ENCODE measurements around the gene RSBN1. TPM values are rescaled to one million over a fixed set of nuclear protein-coding genes. Genes with fewer than 3 reads are reported as not detected.
"Not testable (repeated sequence)": the region's sequence is repeated elsewhere in the genome, so short reads cannot be mapped to it uniquely, and the experiment has no call there.

The RSBN1 gene
- total and polyA plus RNA-seq, 2 experiments from 2014 or later: 12.8 to 20.3 TPM

DNA sequence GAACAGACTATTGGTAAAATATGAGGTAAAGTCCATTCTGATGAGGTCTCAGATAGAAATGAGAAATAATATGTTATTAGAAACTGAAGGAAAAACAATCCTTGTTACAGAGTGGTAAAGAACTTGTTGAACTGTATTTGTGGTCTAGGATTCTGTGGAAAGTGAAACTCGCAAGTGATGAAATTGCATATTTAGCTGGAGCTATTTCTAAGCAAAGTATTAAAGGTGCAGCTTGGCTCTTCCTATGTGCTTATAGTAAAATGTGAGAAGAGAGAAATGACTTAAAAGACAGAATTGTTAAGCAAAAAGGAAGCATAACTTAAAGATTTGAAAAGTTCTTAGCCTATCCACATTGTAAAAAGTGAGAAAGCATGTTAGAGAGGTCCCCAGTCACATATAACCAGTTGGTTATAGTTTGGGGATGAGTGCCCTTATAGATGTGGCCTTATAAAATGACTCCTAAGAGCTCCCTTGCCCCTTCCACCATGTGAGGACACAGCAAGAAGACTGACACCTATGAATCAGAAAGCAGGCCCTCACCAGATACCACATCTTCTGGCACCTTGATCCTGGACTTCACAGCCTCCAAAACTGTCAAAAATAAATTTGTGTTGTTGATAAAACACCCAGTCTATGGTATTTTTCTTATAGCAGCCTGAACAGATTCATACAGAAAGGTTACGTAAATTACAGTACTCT is 77.8 kb downstream of the RSBN1 start:
- no peak for TF ChIP-seq EZH2phosphoT487 (IDR thresholded peaks at IDR 0.05; ENCODE audit: low read depth, severe bottlenecking, unreplicated experiment)
- TF ChIP-seq, protein P1, sequence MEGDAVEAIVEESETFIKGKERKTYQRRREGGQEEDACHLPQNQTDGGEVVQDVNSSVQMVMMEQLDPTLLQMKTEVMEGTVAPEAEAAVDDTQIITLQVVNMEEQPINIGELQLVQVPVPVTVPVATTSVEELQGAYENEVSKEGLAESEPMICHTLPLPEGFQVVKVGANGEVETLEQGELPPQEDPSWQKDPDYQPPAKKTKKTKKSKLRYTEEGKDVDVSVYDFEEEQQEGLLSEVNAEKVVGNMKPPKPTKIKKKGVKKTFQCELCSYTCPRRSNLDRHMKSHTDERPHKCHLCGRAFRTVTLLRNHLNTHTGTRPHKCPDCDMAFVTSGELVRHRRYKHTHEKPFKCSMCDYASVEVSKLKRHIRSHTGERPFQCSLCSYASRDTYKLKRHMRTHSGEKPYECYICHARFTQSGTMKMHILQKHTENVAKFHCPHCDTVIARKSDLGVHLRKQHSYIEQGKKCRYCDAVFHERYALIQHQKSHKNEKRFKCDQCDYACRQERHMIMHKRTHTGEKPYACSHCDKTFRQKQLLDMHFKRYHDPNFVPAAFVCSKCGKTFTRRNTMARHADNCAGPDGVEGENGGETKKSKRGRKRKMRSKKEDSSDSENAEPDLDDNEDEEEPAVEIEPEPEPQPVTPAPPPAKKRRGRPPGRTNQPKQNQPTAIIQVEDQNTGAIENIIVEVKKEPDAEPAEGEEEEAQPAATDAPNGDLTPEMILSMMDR (IDR thresholded peaks at IDR 0.05; ENCODE audit: poor library complexity): no peak
- no peaks in the 10 kb centered on the region for H3K27me3 ChIP-seq
- no peaks in the 10 kb centered on the region for H3K4me1 ChIP-seq (ENCODE audit: insufficient read depth)
- H3K4me2 ChIP-seq: no peak overlapping the region
- no peaks in the 10 kb centered on the region for H3K9me2 ChIP-seq (replicated peaks; ENCODE audit: insufficient read depth)
- 99% methylated on average over 2 of the region's 2 CpGs for WGBS (ENCODE audit: low lambda C conversion rate, missing lambda C conversion rate)
- no peaks in the 10 kb centered on the region for H3K36me3 ChIP-seq (replicated peaks; ENCODE audit: insufficient read depth, low read depth)
- no peak overlapping the region for H3K27ac ChIP-seq
- H4K20me1 ChIP-seq (ENCODE audit: insufficient read depth, poor library complexity, severe bottlenecking): no peaks in the 10 kb centered on the region
- no peak overlapping the region for H2AFZ ChIP-seq
- no peaks in the 10 kb centered on the region for H3K79me2 ChIP-seq
- no peak for DNase-seq (ENCODE audit: low spot score)
- H3K9me3 ChIP-seq (ENCODE audit: low read depth): no peaks in the 10 kb centered on the region
- H3K4me3 ChIP-seq: no peak overlapping the region

DNA sequence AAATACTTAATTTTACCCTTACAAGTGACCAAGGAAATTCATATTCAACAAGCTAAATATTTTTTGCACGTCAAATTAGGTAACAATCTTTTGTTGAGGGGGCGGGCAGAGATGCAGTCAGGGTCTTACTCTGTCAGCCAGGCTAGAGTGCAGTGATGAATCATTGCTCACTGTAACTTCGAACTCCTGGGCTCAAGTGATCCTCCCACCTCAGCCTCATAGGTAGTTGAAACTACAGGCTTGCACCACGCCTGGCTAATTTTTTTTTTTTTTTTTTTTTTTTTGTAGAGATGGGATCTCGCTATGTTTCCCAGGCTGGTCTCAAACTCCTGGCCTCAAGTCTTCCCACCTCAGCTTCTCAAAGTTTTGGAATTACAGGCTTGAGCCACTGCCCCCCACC is 79.5 kb downstream of the RSBN1 start:
- no peak overlapping the region for H2AFZ ChIP-seq
- H3K9me2 ChIP-seq (replicated peaks; ENCODE audit: insufficient read depth): no peaks in the 10 kb centered on the region
- no peak for DNase-seq (ENCODE audit: low spot score)
- TF ChIP-seq EZH2 (IDR thresholded peaks at IDR 0.05; ENCODE audit: borderline replicate concordance) (no peak), EZH2phosphoT487 (IDR thresholded peaks at IDR 0.05; ENCODE audit: low read depth, severe bottlenecking, unreplicated experiment) (no peak)
- TF ChIP-seq, protein P1 (IDR thresholded peaks at IDR 0.05; ENCODE audit: poor library complexity): no peak
- no peak overlapping the region for H3K27ac ChIP-seq
- no peaks in the 10 kb centered on the region for H3K4me1 ChIP-seq (ENCODE audit: insufficient read depth)
- H4K20me1 ChIP-seq (ENCODE audit: insufficient read depth, poor library complexity, severe bottlenecking): no peaks in the 10 kb centered on the region
- no peaks in the 10 kb centered on the region for H3K79me2 ChIP-seq
- H3K4me3 ChIP-seq: no peak overlapping the region
- 90% methylated on average over 5 of the region's 5 CpGs for WGBS (ENCODE audit: low lambda C conversion rate, missing lambda C conversion rate)
- no peaks in the 10 kb centered on the region for H3K9me3 ChIP-seq (ENCODE audit: low read depth)
- no peak overlapping the region for H3K4me2 ChIP-seq
- no peaks in the 10 kb centered on the region for H3K27me3 ChIP-seq
- H3K36me3 ChIP-seq (replicated peaks; ENCODE audit: insufficient read depth, low read depth): no peaks in the 10 kb centered on the region

DNA sequence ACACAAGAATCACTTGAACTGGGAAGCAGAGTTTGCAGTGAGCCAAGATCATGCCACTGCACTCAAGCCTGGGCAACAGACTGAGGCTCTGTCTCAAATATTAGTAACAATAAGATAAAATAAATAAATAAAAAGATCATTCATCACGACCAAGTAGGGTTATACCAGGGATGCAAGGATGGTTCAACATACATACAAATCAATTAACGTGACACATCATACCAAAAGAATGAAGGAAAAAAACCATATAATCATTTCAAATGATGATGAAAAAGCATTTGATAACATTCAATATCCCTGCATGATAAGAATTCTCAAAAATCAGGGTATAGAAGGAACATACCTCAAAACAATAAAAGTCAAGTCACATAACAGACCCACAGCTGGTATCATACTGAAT is 91.3 kb downstream of the RSBN1 start:
- TF ChIP-seq, protein P1 (IDR thresholded peaks at IDR 0.05; ENCODE audit: poor library complexity): no peak
- TF ChIP-seq EZH2phosphoT487 (IDR thresholded peaks at IDR 0.05; ENCODE audit: low read depth, severe bottlenecking, unreplicated experiment) (no peak), EZH2 (IDR thresholded peaks at IDR 0.05; ENCODE audit: borderline replicate concordance) (no peak)
- H3K9me3 ChIP-seq (ENCODE audit: low read depth): peaks cover 4% of the 10 kb centered on the region
- no peak overlapping the region for H2AFZ ChIP-seq
- peaks cover 3% of the 10 kb centered on the region for H3K36me3 ChIP-seq (replicated peaks; ENCODE audit: insufficient read depth, low read depth)
- WGBS (ENCODE audit: low lambda C conversion rate, missing lambda C conversion rate): 95% methylated on average over 2 of the region's 2 CpGs
- H3K4me3 ChIP-seq: no peak overlapping the region
- DNase-seq (ENCODE audit: low spot score): no peak
- H3K27me3 ChIP-seq: no peaks in the 10 kb centered on the region
- H3K4me2 ChIP-seq: no peak overlapping the region
- no peaks in the 10 kb centered on the region for H3K9me2 ChIP-seq (replicated peaks; ENCODE audit: insufficient read depth)
- H4K20me1 ChIP-seq (ENCODE audit: insufficient read depth, poor library complexity, severe bottlenecking): no peaks in the 10 kb centered on the region
- no peaks in the 10 kb centered on the region for H3K79me2 ChIP-seq
- no peaks in the 10 kb centered on the region for H3K4me1 ChIP-seq (ENCODE audit: insufficient read depth)
- no peak overlapping the region for H3K27ac ChIP-seq

DNA sequence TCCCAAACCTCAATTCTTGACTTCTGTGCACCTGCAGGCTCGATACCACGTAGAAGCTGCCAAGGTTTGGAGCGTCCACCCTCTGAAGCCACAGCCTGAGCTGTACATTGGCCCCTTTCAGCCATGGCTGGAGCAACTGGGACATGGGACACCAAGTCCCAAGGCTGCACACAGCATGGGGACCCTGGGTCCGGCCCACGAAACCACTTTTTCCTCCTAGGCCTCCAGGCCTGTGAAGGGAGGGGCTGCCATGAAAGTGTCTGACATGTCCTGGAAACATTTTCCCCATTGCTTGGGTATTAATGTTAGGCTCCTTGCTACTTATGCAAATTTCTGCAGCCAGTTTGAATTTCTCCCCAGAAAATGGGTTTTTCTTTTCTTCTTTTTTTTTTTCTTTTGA is 93.7 kb downstream of the RSBN1 start:
- H3K4me1 ChIP-seq (ENCODE audit: insufficient read depth); H3K9me3 ChIP-seq (ENCODE audit: low read depth); H3K9me2 ChIP-seq (replicated peaks; ENCODE audit: insufficient read depth); H3K79me2 ChIP-seq; H3K27me3 ChIP-seq; H3K36me3 ChIP-seq (replicated peaks; ENCODE audit: insufficient read depth, low read depth); H3K27ac ChIP-seq; DNase-seq (ENCODE audit: low spot score); H4K20me1 ChIP-seq (ENCODE audit: insufficient read depth, poor library complexity, severe bottlenecking); H3K4me3 ChIP-seq; H2AFZ ChIP-seq; H3K4me2 ChIP-seq: not testable (repeated sequence)
- WGBS (ENCODE audit: low lambda C conversion rate, missing lambda C conversion rate): 96% methylated on average over 5 of the region's 5 CpGs

DNA sequence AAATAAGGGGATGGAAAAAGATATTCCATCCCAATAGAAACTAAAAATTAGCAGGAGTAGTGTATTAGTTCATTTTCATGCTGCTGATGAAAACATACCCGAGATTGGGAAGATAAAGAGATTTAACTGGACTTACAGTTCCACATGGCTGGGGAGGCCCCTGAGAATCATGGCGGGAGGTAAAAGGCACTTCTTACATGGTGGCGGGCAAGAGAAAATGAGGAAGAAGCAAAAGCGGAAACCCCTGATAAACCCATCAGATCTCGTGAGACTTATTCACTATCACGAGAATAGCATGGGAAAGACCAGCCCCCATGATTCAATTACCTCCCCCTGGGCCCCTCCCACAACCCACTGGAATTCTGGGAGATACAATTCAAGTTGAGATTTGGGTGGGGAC is 94.8 kb downstream of the RSBN1 start:
- not testable (repeated sequence) for H3K4me3 ChIP-seq; H3K9me3 ChIP-seq (ENCODE audit: low read depth); H3K36me3 ChIP-seq (replicated peaks; ENCODE audit: insufficient read depth, low read depth); H3K9me2 ChIP-seq (replicated peaks; ENCODE audit: insufficient read depth); H3K27ac ChIP-seq; H3K79me2 ChIP-seq; H2AFZ ChIP-seq; H3K27me3 ChIP-seq; DNase-seq (ENCODE audit: low spot score); H4K20me1 ChIP-seq (ENCODE audit: insufficient read depth, poor library complexity, severe bottlenecking); H3K4me1 ChIP-seq (ENCODE audit: insufficient read depth); H3K4me2 ChIP-seq
- 94% methylated on average over 6 of the region's 6 CpGs for WGBS (ENCODE audit: low lambda C conversion rate, missing lambda C conversion rate)

Data from hepatocyte (in vitro differentiated cells).